Measurements from ENCODE around the gene CNTNAP5. TPM values are rescaled to one million over a fixed set of nuclear protein-coding genes. Genes with fewer than 3 reads are reported as not detected.

The CNTNAP5 gene
- total RNA-seq, 1 donor from 2014 or later, result not detected

DNA sequence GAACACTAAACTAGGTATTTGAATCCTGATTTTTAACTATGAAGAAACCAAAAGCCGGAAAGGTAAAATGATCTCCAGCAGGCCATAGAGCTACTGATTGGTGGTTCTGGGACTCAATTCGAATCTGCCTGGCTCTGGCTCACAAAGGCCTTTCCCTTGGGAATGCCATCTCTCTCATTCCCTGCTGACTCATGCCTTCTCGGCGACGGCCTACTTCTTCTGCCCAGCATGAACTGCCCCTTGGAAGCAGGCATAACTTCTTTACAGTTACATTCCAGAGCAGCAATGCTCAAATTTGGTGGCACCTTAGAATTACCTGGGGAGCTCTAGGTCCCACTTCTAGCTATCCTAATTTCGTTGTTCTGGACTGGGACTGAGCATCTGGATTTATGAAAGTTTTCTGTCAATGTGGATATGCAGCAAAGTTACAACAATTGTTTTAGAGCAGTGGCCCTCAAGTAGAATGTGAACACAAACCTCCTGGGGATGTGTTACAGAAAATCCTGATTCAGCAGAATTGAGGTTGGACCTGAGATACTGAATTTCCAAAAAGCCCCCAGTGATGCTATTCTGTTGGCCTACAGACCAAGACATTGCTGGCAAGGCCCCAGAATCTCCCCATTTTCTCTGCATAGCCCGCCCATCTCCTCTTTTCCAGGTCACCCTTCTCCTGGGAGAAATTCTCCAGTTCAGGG lies 261.1 kb downstream of the CNTNAP5 start:
- Histone ChIP-seq H3K4me3 (ENCODE audit: low read depth, low read length) (no peak overlapping the region), H3K27me3 (ENCODE audit: control insufficient read depth, insufficient read depth, low read length) (no peaks in the 10 kb centered on the region), H3K36me3 (ENCODE audit: control insufficient read depth, insufficient read depth, low read length) (no peaks in the 10 kb centered on the region)
- TF ChIP-seq, protein P1, sequence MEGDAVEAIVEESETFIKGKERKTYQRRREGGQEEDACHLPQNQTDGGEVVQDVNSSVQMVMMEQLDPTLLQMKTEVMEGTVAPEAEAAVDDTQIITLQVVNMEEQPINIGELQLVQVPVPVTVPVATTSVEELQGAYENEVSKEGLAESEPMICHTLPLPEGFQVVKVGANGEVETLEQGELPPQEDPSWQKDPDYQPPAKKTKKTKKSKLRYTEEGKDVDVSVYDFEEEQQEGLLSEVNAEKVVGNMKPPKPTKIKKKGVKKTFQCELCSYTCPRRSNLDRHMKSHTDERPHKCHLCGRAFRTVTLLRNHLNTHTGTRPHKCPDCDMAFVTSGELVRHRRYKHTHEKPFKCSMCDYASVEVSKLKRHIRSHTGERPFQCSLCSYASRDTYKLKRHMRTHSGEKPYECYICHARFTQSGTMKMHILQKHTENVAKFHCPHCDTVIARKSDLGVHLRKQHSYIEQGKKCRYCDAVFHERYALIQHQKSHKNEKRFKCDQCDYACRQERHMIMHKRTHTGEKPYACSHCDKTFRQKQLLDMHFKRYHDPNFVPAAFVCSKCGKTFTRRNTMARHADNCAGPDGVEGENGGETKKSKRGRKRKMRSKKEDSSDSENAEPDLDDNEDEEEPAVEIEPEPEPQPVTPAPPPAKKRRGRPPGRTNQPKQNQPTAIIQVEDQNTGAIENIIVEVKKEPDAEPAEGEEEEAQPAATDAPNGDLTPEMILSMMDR (IDR thresholded peaks at IDR 0.05; ENCODE audit: insufficient read depth, low read length, severe bottlenecking), result no peak
- DNase-seq (ENCODE audit: low read depth) (no peak), FAIRE-seq (no peak)

DNA sequence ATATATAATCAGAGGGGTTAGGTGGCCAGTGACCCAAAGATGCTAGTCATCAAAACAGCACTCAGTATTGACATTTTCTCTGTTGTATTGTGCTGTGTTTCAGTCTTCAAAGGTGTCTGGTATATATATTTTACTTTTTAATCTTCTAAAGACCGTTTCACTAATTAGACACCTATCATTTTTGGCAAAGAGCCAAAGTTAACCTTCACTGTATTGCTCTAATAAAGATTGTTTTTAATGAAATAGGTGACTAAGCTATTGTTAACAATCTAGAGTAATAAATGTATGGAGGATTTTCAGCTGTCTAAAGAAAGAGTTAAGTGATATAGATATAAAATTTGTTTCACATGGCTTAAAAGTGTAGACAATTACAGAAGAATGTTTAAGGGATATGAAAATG lies 264.0 kb downstream of the CNTNAP5 start:
- H3K4me3 ChIP-seq (ENCODE audit: low read depth, low read length), result no peak overlapping the region
- H3K27me3 ChIP-seq (ENCODE audit: control insufficient read depth, insufficient read depth, low read length), result no peaks in the 10 kb centered on the region
- TF ChIP-seq, protein P1 (IDR thresholded peaks at IDR 0.05; ENCODE audit: insufficient read depth, low read length, severe bottlenecking), result no peak
- DNase-seq (ENCODE audit: low read depth), result no peak
- H3K36me3 ChIP-seq (ENCODE audit: control insufficient read depth, insufficient read depth, low read length), result no peaks in the 10 kb centered on the region
- no peak for FAIRE-seq

DNA sequence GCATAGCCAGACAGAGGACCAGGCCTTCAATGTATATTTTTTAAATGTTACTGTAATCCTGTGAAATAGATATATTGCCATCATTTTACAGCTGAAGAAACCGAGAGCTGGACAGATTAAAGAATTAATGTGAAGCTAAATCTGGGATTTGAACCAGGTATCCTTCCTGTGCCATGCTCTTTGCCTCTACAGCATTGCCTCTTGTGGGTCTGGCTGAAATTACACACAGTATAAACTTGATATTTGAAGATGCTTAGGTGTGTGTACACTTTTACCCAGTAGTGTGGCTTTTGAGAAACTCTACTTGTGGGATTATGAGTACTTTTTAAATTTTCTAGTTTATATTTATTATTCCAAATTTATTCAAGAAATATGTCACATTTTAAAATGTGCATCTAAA lies 264.5 kb downstream of the CNTNAP5 start:
- TF ChIP-seq, protein P1 (IDR thresholded peaks at IDR 0.05; ENCODE audit: insufficient read depth, low read length, severe bottlenecking), result no peak
- Histone ChIP-seq H3K36me3 (ENCODE audit: control insufficient read depth, insufficient read depth, low read length) (no peaks in the 10 kb centered on the region), H3K4me3 (ENCODE audit: low read depth, low read length) (no peak overlapping the region), H3K27me3 (ENCODE audit: control insufficient read depth, insufficient read depth, low read length) (no peaks in the 10 kb centered on the region)
- DNase-seq (ENCODE audit: low read depth), result no peak
- FAIRE-seq, result no peak

DNA sequence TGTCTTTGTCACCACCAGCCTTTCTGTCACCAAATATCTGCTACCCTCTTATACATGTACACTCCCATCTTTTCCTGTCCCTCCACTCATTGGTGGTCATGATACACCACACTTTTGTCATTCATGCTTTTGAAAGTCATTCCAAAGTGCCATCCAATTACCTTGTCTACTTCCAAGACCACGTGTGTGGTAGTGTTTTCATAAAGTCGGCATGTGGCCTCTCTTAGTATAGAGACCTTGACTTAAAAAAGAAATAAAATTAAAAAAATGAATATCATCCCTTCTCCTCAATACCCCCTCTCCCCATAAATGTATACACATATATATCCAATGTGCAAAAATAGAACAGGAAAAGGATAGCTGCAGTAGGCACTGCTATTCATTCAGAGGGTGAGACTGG lies 271.4 kb downstream of the CNTNAP5 start:
- FAIRE-seq, result no peak
- DNase-seq (ENCODE audit: low read depth), result no peak
- TF ChIP-seq, protein P1 (IDR thresholded peaks at IDR 0.05; ENCODE audit: insufficient read depth, low read length, severe bottlenecking), result no peak
- Histone ChIP-seq H3K36me3 (ENCODE audit: control insufficient read depth, insufficient read depth, low read length) (no peaks in the 10 kb centered on the region), H3K27me3 (ENCODE audit: control insufficient read depth, insufficient read depth, low read length) (no peaks in the 10 kb centered on the region), H3K4me3 (ENCODE audit: low read depth, low read length) (no peak overlapping the region)

DNA sequence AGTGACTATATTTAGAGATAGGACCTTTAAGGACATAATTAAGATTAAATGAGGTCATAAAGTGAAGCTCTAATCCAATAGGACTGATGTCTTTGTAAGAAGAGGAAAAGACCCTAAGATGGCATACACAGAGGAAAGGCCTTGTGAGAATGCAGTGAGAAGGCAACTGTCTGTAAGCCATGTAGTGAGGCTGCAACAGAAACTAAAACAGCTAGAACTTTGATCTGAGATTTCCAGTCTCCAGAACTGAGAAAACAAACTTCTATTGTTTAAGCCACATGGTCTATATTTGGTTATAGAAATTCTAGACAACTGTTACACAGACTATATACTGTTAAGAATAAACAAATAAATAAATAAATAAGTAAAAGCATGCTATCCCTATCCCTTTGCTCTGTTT lies 276.8 kb downstream of the CNTNAP5 start:
- DNase-seq (ENCODE audit: low read depth) (no peak), FAIRE-seq (no peak)
- TF ChIP-seq, protein P1 (IDR thresholded peaks at IDR 0.05; ENCODE audit: insufficient read depth, low read length, severe bottlenecking), result no peak
- Histone ChIP-seq H3K4me3 (ENCODE audit: low read depth, low read length) (no peak overlapping the region), H3K27me3 (ENCODE audit: control insufficient read depth, insufficient read depth, low read length) (no peaks in the 10 kb centered on the region), H3K36me3 (ENCODE audit: control insufficient read depth, insufficient read depth, low read length) (no peaks in the 10 kb centered on the region)

Measured in bronchial epithelial cell (primary cell).